RWPE2 (cell line): Measurements from ENCODE around the gene CRADD.
A peak's percentile ranks its signal among the peaks of the same experiment; 100 is the strongest.
"Not testable (repeated sequence)": the region's sequence is repeated elsewhere in the genome, so short reads cannot be mapped to it uniquely, and the experiment has no call there.

Source experiments
- ATAC-seq: fragments of 200-7000 bp; cut with Tn5 transposase; 3 replicates; pipeline ENCODE4 v1.9.1; 2021; ENCODE audit warnings: low read depth
- DNase-seq: peaks from one replicate; pipeline ENCODE4 v3.0.0-alpha.2; 2020; ENCODE audit warnings: low spot score
- H3K27ac ChIP-seq: fragments of 450-650 bp; 2 replicates; pipeline ENCODE4 v1.5.1; 2017; ENCODE audit warnings: mild to moderate bottlenecking; ENCODE audit not compliant: poor library complexity, severe bottlenecking
- H3K27me3 ChIP-seq: fragments of 250-450 bp; sonication (Bioruptor Pico); 2 replicates; pipeline ENCODE4 v1.5.1; 2021; ENCODE audit warnings: mild to moderate bottlenecking, moderate library complexity; ENCODE audit not compliant: insufficient read depth, poor library complexity, severe bottlenecking
- H3K36me3 ChIP-seq: fragments of 250-450 bp; sonication (Bioruptor Pico); 2 replicates; pipeline ENCODE4 v1.5.1; 2020; ENCODE audit warnings: low read depth, mild to moderate bottlenecking, moderate library complexity
- H3K4me1 ChIP-seq: fragments of 250-450 bp; sonication (Bioruptor Pico); 2 replicates; pipeline ENCODE4 v1.5.1; 2021; ENCODE audit warnings: mild to moderate bottlenecking, moderate library complexity; ENCODE audit not compliant: insufficient read depth, poor library complexity, severe bottlenecking
- H3K4me3 ChIP-seq: fragments of 250-450 bp; sonication (Bioruptor Pico); 2 replicates; pipeline ENCODE4 v1.5.1; 2021; ENCODE audit warnings: mild to moderate bottlenecking, moderate library complexity; ENCODE audit not compliant: severe bottlenecking
- H3K9me3 ChIP-seq: fragments of 250-450 bp; sonication (Bioruptor Pico); 2 replicates; pipeline ENCODE4 v1.5.1; 2021; ENCODE audit warnings: mild to moderate bottlenecking, moderate library complexity; ENCODE audit not compliant: severe bottlenecking
- CTCF ChIP-seq: fragments of 450-650 bp; IDR thresholded peaks from one replicate; pipeline ENCODE4 v1.5.1; 2017; ENCODE audit warnings: mild to moderate bottlenecking, moderate library complexity; ENCODE audit not compliant: poor library complexity, severe bottlenecking

Gene CRADD

GRCh38 chr12:93780101-93780641, 103.0 kb downstream of the CRADD start:
- Histone ChIP-seq H3K27ac (no peak overlapping the region), H3K4me3 (no peak overlapping the region)
- no peak for TF ChIP-seq CTCF

DNA sequence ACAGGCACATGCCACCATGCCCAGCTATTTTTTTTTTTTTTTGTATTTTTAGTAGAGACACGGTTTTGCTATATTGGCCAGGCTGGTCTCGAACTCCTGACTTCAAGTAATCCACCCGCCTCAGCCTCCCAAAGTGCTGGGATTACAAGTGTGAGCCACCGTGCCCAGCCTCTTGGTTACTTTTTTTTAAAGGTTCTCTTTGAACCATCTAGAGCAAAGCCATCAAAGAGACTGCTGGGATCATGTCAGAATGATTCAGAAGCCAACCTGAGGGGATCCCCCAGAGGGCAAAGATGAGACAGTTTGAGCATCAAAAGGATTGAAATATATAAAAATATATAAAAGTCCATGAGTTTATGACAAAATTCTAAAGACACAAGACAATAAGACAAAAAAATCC, 103.7 kb downstream of the CRADD start:
- peaks cover 48% of the 10 kb centered on the region for H3K4me1 ChIP-seq
- H3K9me3 ChIP-seq, H3K4me3 ChIP-seq, H3K36me3 ChIP-seq, ATAC-seq, H3K27ac ChIP-seq, H3K27me3 ChIP-seq, DNase-seq: not testable (repeated sequence)

More at GRCh38 chr12:93780101-93780641, 103.0 kb downstream of the CRADD start:
- Histone ChIP-seq H3K27me3 (no peaks in the 10 kb centered on the region), H3K36me3 (no peaks in the 10 kb centered on the region), H3K9me3 (no peaks in the 10 kb centered on the region), H3K4me1 (peaks cover 42% of the 10 kb centered on the region)
- DNase-seq (no peak), ATAC-seq (no peak)

DNA sequence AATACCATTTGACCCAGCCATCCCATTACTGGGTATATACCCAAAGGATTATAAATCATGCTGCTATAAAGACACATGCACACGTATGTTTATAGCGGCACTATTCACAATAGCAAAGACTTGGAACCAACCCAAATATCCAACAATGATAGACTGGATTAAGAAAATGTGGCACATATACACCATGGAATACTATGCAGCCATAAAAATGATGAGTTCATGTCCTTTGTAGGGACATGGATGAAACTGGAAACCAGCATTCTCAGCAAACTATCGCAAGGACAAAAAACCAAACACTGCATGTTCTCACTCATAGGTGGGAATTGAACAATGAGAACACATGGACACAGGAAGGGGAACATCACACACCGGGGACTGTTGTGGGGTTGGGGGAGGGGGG, 104.8 kb downstream of the CRADD start:
- ATAC-seq, result not testable (repeated sequence)

GRCh38 chr12:93782853-93783252, 105.7 kb downstream of the CRADD start:
- DNase-seq (no peak), ATAC-seq (no peak)
- H3K4me1 ChIP-seq, result peaks cover 59% of the 10 kb centered on the region
- H3K27ac ChIP-seq, result peak overlapping the region; percentile 100
- no peaks in the 10 kb centered on the region for H3K9me3 ChIP-seq
- TF ChIP-seq CTCF, result no peak
- H3K27me3 ChIP-seq, result no peaks in the 10 kb centered on the region
- H3K4me3 ChIP-seq, result no peak overlapping the region
- H3K36me3 ChIP-seq, result no peaks in the 10 kb centered on the region

More for the DNA sequence above, 104.8 kb downstream of the CRADD start:
- H3K27me3 ChIP-seq, H3K9me3 ChIP-seq, H3K36me3 ChIP-seq, DNase-seq, H3K4me3 ChIP-seq: not testable (repeated sequence)
- H3K27ac ChIP-seq, result peak overlapping the region; percentile 100
- H3K4me1 ChIP-seq, result peaks cover 55% of the 10 kb centered on the region

- DNase-seq (no peak), ATAC-seq (no peak)
Observed at GRCh38 chr12:93783832-93784231, 106.7 kb downstream of the CRADD start.

More at GRCh38 chr12:93783832-93784231, 106.7 kb downstream of the CRADD start:
- Histone ChIP-seq H3K4me3 (no peak overlapping the region), H3K36me3 (no peaks in the 10 kb centered on the region), H3K9me3 (no peaks in the 10 kb centered on the region), H3K27ac (peak overlapping the region; percentile 100), H3K27me3 (no peaks in the 10 kb centered on the region), H3K4me1 (peaks cover 51% of the 10 kb centered on the region)
- no peak for TF ChIP-seq CTCF
